ENCODE results near the gene APBA2. TPM values are rescaled to one million over a fixed set of nuclear protein-coding genes. Genes with fewer than 3 reads are reported as not detected.

Gene APBA2
- total and polyA plus RNA-seq, 2 of the 13 experiments (the other 11 are each of a cell fraction or from before 2014, with no cell fraction given) = 0.62 to 2.3 TPM

GRCh38 chr15:29107971-29108645 lies 222.3 kb downstream of the APBA2 start:
- ChIA-PET CTCF (ENCODE audit: low intra/inter-chr PET ratio, low total read pairs) (no interaction called here), POLR2A (no interaction called here)
- no peaks in the 10 kb centered on the region for H3K36me3 ChIP-seq (replicated peaks in 1 of 2; ENCODE audit: control insufficient read depth in 1 of 2, insufficient read depth in 2 of 2, low read length in 2 of 2)
- no peaks in the 10 kb centered on the region; a peak in 1 of 5 replicates for H3K27me3 ChIP-seq (ENCODE audit: control insufficient read depth in 1 of 2, insufficient read depth in 2 of 2, low read length in 2 of 2)
- H4K20me1 ChIP-seq (ENCODE audit: insufficient read depth, low read length) = no peaks in the 10 kb centered on the region
- DNase-seq (ENCODE audit: low spot score) (no peak), ATAC-seq (no peak), FAIRE-seq (no peak)
- intact Hi-C loops (cut with micrococcal nuclease; ENCODE audit: unreplicated experiment) = no loop called here
- no peaks in the 10 kb centered on the region for H3K9me3 ChIP-seq (ENCODE audit: low read length)
- H3K4me3 ChIP-seq (replicated peaks in 1 of 3; ENCODE audit: insufficient read depth in 1 of 3, low read depth in 2 of 3, low read length in 3 of 3) = no peak overlapping the region
- H3K4me2 ChIP-seq (ENCODE audit: low read depth, low read length) = no peak overlapping the region
- WGBS (ENCODE audit: low lambda C conversion rate) = 0% methylated on average over 2 of the region's 15 CpGs
- no TSS peak for BruUV-seq (replicated peaks)
- H2AFZ ChIP-seq (ENCODE audit: low read length) = no peak overlapping the region
- TF ChIP-seq CC2D1A (CRISPR knock-in tag; IDR thresholded peaks at IDR 0.05) (no peak), MAF1 (CRISPR knock-in tag; IDR thresholded peaks at IDR 0.05; ENCODE audit: borderline replicate concordance) (no peak), STAG1 (CRISPR knock-in tag; IDR thresholded peaks at IDR 0.05) (no peak), ARNT2 (CRISPR knock-in tag; IDR thresholded peaks at IDR 0.05; ENCODE audit: low read depth) (no peak), TBX3 (IDR thresholded peaks at IDR 0.05; ENCODE audit: borderline replicate concordance) (no peak), KAT2B (IDR thresholded peaks at IDR 0.05; ENCODE audit: borderline replicate concordance, low read depth, low read length) (no peak), ISX (CRISPR knock-in tag; conservative IDR thresholded peaks at IDR 0.05) (no peak), ZNF552 (CRISPR knock-in tag; IDR thresholded peaks at IDR 0.05; ENCODE audit: borderline replicate concordance) (no peak)
- in situ Hi-C loops (cut with HindIII; ENCODE audit: extremely low pct_ligation_motif_present, low pct_unique_long_range_greater_than_20kb) = no loop called here
- H3K27ac ChIP-seq (ENCODE audit: extremely low read length, insufficient read depth, low read length) = no peak overlapping the region
- H3K4me1 ChIP-seq (ENCODE audit: insufficient read depth, low read length) = no peaks in the 10 kb centered on the region
- H3K79me2 ChIP-seq (ENCODE audit: insufficient read depth, low read length) = no peaks in the 10 kb centered on the region
- H3K9ac ChIP-seq (ENCODE audit: insufficient read depth, low read depth, low read length) = no peak overlapping the region

GRCh38 chr15:29109762-29110161 lies 224.0 kb downstream of the APBA2 start:
- ChIA-PET CTCF (ENCODE audit: low intra/inter-chr PET ratio, low total read pairs) (no interaction called here), POLR2A (no interaction called here)
- FAIRE-seq = no peak

More at GRCh38 chr15:29109762-29110161, 224.0 kb downstream of the APBA2 start:
- ATAC-seq (no peak), DNase-seq (ENCODE audit: low spot score) (no peak)
- Histone ChIP-seq H3K9ac (ENCODE audit: insufficient read depth, low read depth, low read length) (no peak overlapping the region), H3K4me2 (ENCODE audit: low read depth, low read length) (no peak overlapping the region), H3K4me1 (ENCODE audit: insufficient read depth, low read length) (no peaks in the 10 kb centered on the region), H3K9me3 (ENCODE audit: low read length) (no peaks in the 10 kb centered on the region), H2AFZ (ENCODE audit: low read length) (no peak overlapping the region), H3K79me2 (ENCODE audit: insufficient read depth, low read length) (no peaks in the 10 kb centered on the region), H3K36me3 (replicated peaks in 1 of 2; ENCODE audit: control insufficient read depth in 1 of 2, insufficient read depth in 2 of 2, low read length in 2 of 2) (no peaks in the 10 kb centered on the region), H3K27ac (ENCODE audit: extremely low read length, insufficient read depth, low read length) (no peak overlapping the region), H4K20me1 (ENCODE audit: insufficient read depth, low read length) (no peaks in the 10 kb centered on the region), H3K4me3 (replicated peaks in 1 of 3; ENCODE audit: insufficient read depth in 1 of 3, low read depth in 2 of 3, low read length in 3 of 3) (no peak overlapping the region), H3K27me3 (ENCODE audit: control insufficient read depth in 1 of 2, insufficient read depth in 2 of 2, low read length in 2 of 2) (no peaks in the 10 kb centered on the region; a peak in 1 of 5 replicates)
- BruUV-seq (replicated peaks) = no TSS peak
- TF ChIP-seq CHD4 (IDR thresholded peaks at IDR 0.05; ENCODE audit: borderline replicate concordance, low read length) (no peak), DDIT3 (CRISPR knock-in tag; IDR thresholded peaks at IDR 0.05) (no peak), KDM3A (CRISPR knock-in tag; IDR thresholded peaks at IDR 0.05; ENCODE audit: low read depth) (no peak), ZNF589 (CRISPR knock-in tag; conservative IDR thresholded peaks at IDR 0.05) (no peak)
- in situ Hi-C loops (cut with HindIII; ENCODE audit: extremely low pct_ligation_motif_present, low pct_unique_long_range_greater_than_20kb) = no loop called here
- WGBS (ENCODE audit: low lambda C conversion rate) = no CpG with 5 or more reads among the region's 10 CpGs
- intact Hi-C loops (cut with micrococcal nuclease; ENCODE audit: unreplicated experiment) = no loop called here

All from HepG2 (cell line).